Measurements from ENCODE around the gene ZNF263.
A peak's percentile ranks its signal among the peaks of the same experiment; 100 is the strongest.

The ZNF263 gene

GRCh38 chr16:3282730-3283542, at the start of gene ZNF263:
ZNF263 (plus strand) TSS chr16:3283491; CDS start chr16:3283819, 328 bp downstream.
- DNase-seq (ENCODE audit: low spot score) = peak; percentile 96

- no peak for DNase-seq (ENCODE audit: low spot score)
These were observed 48.8 kb upstream of the ZNF263 start for GRCh38 chr16:3234543-3234856.

GRCh38 chr16:3234857-3235561, 48.3 kb upstream of the ZNF263 start, which contains the start of gene ZNF200:
ZNF200 (minus strand) TSS chr16:3235158; CDS start chr16:3233755, 1,403 bp downstream.
- peak; percentile 91 for DNase-seq (ENCODE audit: low spot score)

- DNase-seq (ENCODE audit: low spot score) = no peak
These were observed 47.2 kb upstream of the ZNF263 start for GRCh38 chr16:3235856-3236669.

- no peak for DNase-seq (ENCODE audit: low spot score)
These were observed 41.5 kb upstream of the ZNF263 start for GRCh38 chr16:3241761-3242160.

GRCh38 chr16:3242709-3243108, 40.6 kb upstream of the ZNF263 start:
- no peak for DNase-seq (ENCODE audit: low spot score)

- no peak for DNase-seq (ENCODE audit: low spot score)
These were observed 39.4 kb upstream of the ZNF263 start for GRCh38 chr16:3243882-3244281.

- DNase-seq (ENCODE audit: low spot score) = no peak
These were observed 37.3 kb upstream of the ZNF263 start for GRCh38 chr16:3246002-3246401.

- DNase-seq (ENCODE audit: low spot score) = no peak
These were observed 36.4 kb upstream of the ZNF263 start for GRCh38 chr16:3246876-3247275.

GRCh38 chr16:3248596-3248995, 34.7 kb upstream of the ZNF263 start:
- DNase-seq (ENCODE audit: low spot score) = no peak

GRCh38 chr16:3249020-3249419, 34.3 kb upstream of the ZNF263 start:
- no peak for DNase-seq (ENCODE audit: low spot score)

- DNase-seq (ENCODE audit: low spot score) = no peak
These were observed 33.8 kb upstream of the ZNF263 start for GRCh38 chr16:3249451-3249850.

- no peak for DNase-seq (ENCODE audit: low spot score)
These were observed 30.3 kb upstream of the ZNF263 start for GRCh38 chr16:3252967-3253366.

GRCh38 chr16:3254309-3254708, 29.0 kb upstream of the ZNF263 start:
- no peak for DNase-seq (ENCODE audit: low spot score)

GRCh38 chr16:3256146-3256865, 27.0 kb upstream of the ZNF263 start, which contains the start of gene MEFV:
MEFV (minus strand) TSS chr16:3256633; CDS start chr16:3256587, 46 bp downstream.
- DNase-seq (ENCODE audit: low spot score) = no peak

- no peak for DNase-seq (ENCODE audit: low spot score)
These were observed 26.3 kb upstream of the ZNF263 start for GRCh38 chr16:3256866-3257465.

- no peak for DNase-seq (ENCODE audit: low spot score)
These were observed 23.5 kb upstream of the ZNF263 start for GRCh38 chr16:3259836-3260235.

- no peak for DNase-seq (ENCODE audit: low spot score)
These were observed 20.8 kb upstream of the ZNF263 start for GRCh38 chr16:3262517-3262916.

- peak; percentile 94 for DNase-seq (ENCODE audit: low spot score)
These were observed 18.9 kb upstream of the ZNF263 start for GRCh38 chr16:3264137-3265036.

- DNase-seq (ENCODE audit: low spot score) = peak; percentile 31
These were observed 16.3 kb upstream of the ZNF263 start for GRCh38 chr16:3266873-3267537.
